Measurements from ENCODE around the gene PLBD2.

The PLBD2 gene

GRCh38 chr12:113381220-113381619, 22.8 kb downstream of the PLBD2 start:
- no peaks in the 10 kb centered on the region for H3F3A ChIP-seq (ENCODE audit: insufficient read depth)
- H3K9ac ChIP-seq (ENCODE audit: low read length) = no peak overlapping the region
- H2AFZ ChIP-seq (ENCODE audit: low read depth, low read length, severe bottlenecking) = no peak overlapping the region
- TF ChIP-seq CTCF (IDR thresholded peaks at IDR 0.05; ENCODE audit: insufficient read depth, low read length, poor library complexity, severe bottlenecking) (no peak), EZH2phosphoT487 (conservative IDR thresholded peaks at IDR 0.05; ENCODE audit: low read length) (no peak)
- H3K79me2 ChIP-seq (ENCODE audit: insufficient read depth, low read length) = no peaks in the 10 kb centered on the region
- H3K9me2 ChIP-seq (replicated peaks; ENCODE audit: insufficient read depth, low read length) = no peaks in the 10 kb centered on the region
- H4K20me1 ChIP-seq (ENCODE audit: low read depth, low read length) = no peaks in the 10 kb centered on the region
- H3K9me3 ChIP-seq (ENCODE audit: insufficient read depth, low read length) = no peaks in the 10 kb centered on the region
- H3K4me2 ChIP-seq (ENCODE audit: low read depth, low read length, poor library complexity, severe bottlenecking) = no peak overlapping the region
- H3K4me3 ChIP-seq (ENCODE audit: insufficient read depth, low read length, poor library complexity, severe bottlenecking) = no peak overlapping the region
- H3K36me3 ChIP-seq (ENCODE audit: low read length) = no peaks in the 10 kb centered on the region
- H3K27me3 ChIP-seq (ENCODE audit: low read length) = no peaks in the 10 kb centered on the region
- no peak overlapping the region for H3K27ac ChIP-seq (ENCODE audit: low read depth, low read length)

GRCh38 chr12:113382206-113382605, 23.8 kb downstream of the PLBD2 start:
- Histone ChIP-seq H3K4me2 (ENCODE audit: low read depth, low read length, poor library complexity, severe bottlenecking) (no peak overlapping the region), H3K27me3 (ENCODE audit: low read length) (no peaks in the 10 kb centered on the region)
- TF ChIP-seq CTCF (IDR thresholded peaks at IDR 0.05; ENCODE audit: insufficient read depth, low read length, poor library complexity, severe bottlenecking) = no peak
- no peak for TF ChIP-seq EZH2phosphoT487 (conservative IDR thresholded peaks at IDR 0.05; ENCODE audit: low read length)

GRCh38 chr12:113384778-113385177, 26.4 kb downstream of the PLBD2 start:
- H2AFZ ChIP-seq (ENCODE audit: low read depth, low read length, severe bottlenecking) = no peak overlapping the region
- H3F3A ChIP-seq (ENCODE audit: insufficient read depth) = no peaks in the 10 kb centered on the region
- no peaks in the 10 kb centered on the region for H4K20me1 ChIP-seq (ENCODE audit: low read depth, low read length)
- no peak overlapping the region for H3K4me3 ChIP-seq (ENCODE audit: insufficient read depth, low read length, poor library complexity, severe bottlenecking)
- H3K9ac ChIP-seq (ENCODE audit: low read length) = no peak overlapping the region
- no peaks in the 10 kb centered on the region for H3K79me2 ChIP-seq (ENCODE audit: insufficient read depth, low read length)
- no peak overlapping the region for H3K27ac ChIP-seq (ENCODE audit: low read depth, low read length)
- no peaks in the 10 kb centered on the region for H3K27me3 ChIP-seq (ENCODE audit: low read length)
- H3K9me3 ChIP-seq (ENCODE audit: insufficient read depth, low read length) = no peaks in the 10 kb centered on the region
- no peaks in the 10 kb centered on the region for H3K9me2 ChIP-seq (replicated peaks; ENCODE audit: insufficient read depth, low read length)
- TF ChIP-seq CTCF (IDR thresholded peaks at IDR 0.05; ENCODE audit: insufficient read depth, low read length, poor library complexity, severe bottlenecking) (no peak), EZH2phosphoT487 (conservative IDR thresholded peaks at IDR 0.05; ENCODE audit: low read length) (no peak)
- no peak overlapping the region for H3K4me2 ChIP-seq (ENCODE audit: low read depth, low read length, poor library complexity, severe bottlenecking)
- H3K36me3 ChIP-seq (ENCODE audit: low read length) = no peaks in the 10 kb centered on the region

More at GRCh38 chr12:113382206-113382605, 23.8 kb downstream of the PLBD2 start:
- H2AFZ ChIP-seq (ENCODE audit: low read depth, low read length, severe bottlenecking) = no peak overlapping the region
- no peak overlapping the region for H3K9ac ChIP-seq (ENCODE audit: low read length)
- no peak overlapping the region for H3K4me3 ChIP-seq (ENCODE audit: insufficient read depth, low read length, poor library complexity, severe bottlenecking)
- no peaks in the 10 kb centered on the region for H3K36me3 ChIP-seq (ENCODE audit: low read length)
- H3K9me2 ChIP-seq (replicated peaks; ENCODE audit: insufficient read depth, low read length) = no peaks in the 10 kb centered on the region
- H3K9me3 ChIP-seq (ENCODE audit: insufficient read depth, low read length) = no peaks in the 10 kb centered on the region
- no peaks in the 10 kb centered on the region for H4K20me1 ChIP-seq (ENCODE audit: low read depth, low read length)
- H3K79me2 ChIP-seq (ENCODE audit: insufficient read depth, low read length) = no peaks in the 10 kb centered on the region
- H3F3A ChIP-seq (ENCODE audit: insufficient read depth) = no peaks in the 10 kb centered on the region
- H3K27ac ChIP-seq (ENCODE audit: low read depth, low read length) = no peak overlapping the region
